PFSK-1 (cell line): ENCODE data around the gene MED27.

Experiments used
- POLR2AphosphoS5 ChIP-seq: IDR thresholded peaks from 2 replicates; pipeline ENCODE4 v1.6.1; 2012; ENCODE audit warnings: low read depth, mild to moderate bottlenecking, control low read depth, low read length, moderate library complexity
- SIN3A ChIP-seq: IDR thresholded peaks from 2 replicates; pipeline ENCODE4 v1.6.1; 2012; ENCODE audit warnings: mild to moderate bottlenecking, low read length, moderate library complexity, borderline replicate concordance; ENCODE audit not compliant: insufficient read depth
- TF ChIP-seq, protein P1 (sequence below), 2 experiments: IDR thresholded peaks; 2 replicates each; pipeline versions ENCODE4 v1.6.1 to v1.8.0; 2011 to 2012; ENCODE audit warnings: low read depth in 2 of 2, low read length in 2 of 2, control low read depth in 1 of 2, inconsistent platforms in 1 of 2, mild to moderate bottlenecking in 1 of 2, moderate library complexity in 1 of 2; ENCODE audit not compliant: insufficient read depth in 1 of 2

DNA sequence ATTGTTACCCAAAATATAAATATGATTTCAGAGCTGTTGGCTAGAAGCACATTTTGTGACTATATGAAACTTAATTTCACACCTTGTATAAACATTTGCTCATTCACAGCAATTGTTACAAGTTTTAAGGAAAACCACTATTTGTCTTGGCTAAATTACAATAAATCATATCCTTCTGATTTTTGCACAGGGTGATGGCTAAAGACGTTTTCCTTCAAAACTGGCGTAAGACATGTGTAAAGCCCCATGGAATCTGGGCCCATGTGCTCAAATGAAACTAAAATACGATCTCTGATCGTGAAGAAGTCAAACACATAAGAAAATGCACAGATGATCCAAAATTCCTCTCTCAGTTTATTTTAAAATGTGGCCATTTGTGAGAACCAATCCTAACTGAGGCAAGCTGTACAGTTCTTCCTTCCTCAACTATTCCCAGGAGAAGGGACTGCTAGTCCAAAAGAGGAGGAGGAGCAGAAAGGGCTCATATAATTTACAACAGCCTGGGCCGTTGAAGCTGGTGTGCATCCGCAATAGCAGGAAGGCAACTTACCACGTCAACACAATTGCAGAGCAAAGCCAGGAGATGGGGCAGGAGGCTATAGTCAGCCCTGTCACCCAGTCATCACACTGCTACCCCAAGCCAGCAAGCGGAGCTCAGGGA lies 98.4 kb downstream of the MED27 start:
- TF ChIP-seq SIN3A (no peak), POLR2AphosphoS5 (no peak)
- TF ChIP-seq, protein P1, sequence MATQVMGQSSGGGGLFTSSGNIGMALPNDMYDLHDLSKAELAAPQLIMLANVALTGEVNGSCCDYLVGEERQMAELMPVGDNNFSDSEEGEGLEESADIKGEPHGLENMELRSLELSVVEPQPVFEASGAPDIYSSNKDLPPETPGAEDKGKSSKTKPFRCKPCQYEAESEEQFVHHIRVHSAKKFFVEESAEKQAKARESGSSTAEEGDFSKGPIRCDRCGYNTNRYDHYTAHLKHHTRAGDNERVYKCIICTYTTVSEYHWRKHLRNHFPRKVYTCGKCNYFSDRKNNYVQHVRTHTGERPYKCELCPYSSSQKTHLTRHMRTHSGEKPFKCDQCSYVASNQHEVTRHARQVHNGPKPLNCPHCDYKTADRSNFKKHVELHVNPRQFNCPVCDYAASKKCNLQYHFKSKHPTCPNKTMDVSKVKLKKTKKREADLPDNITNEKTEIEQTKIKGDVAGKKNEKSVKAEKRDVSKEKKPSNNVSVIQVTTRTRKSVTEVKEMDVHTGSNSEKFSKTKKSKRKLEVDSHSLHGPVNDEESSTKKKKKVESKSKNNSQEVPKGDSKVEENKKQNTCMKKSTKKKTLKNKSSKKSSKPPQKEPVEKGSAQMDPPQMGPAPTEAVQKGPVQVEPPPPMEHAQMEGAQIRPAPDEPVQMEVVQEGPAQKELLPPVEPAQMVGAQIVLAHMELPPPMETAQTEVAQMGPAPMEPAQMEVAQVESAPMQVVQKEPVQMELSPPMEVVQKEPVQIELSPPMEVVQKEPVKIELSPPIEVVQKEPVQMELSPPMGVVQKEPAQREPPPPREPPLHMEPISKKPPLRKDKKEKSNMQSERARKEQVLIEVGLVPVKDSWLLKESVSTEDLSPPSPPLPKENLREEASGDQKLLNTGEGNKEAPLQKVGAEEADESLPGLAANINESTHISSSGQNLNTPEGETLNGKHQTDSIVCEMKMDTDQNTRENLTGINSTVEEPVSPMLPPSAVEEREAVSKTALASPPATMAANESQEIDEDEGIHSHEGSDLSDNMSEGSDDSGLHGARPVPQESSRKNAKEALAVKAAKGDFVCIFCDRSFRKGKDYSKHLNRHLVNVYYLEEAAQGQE (IDR thresholded peaks at IDR 0.05; ENCODE audit: insufficient read depth in 1 of 2, low read depth in 2 of 2, low read length in 2 of 2) = no peak
